Measurements from ENCODE around the gene MIPOL1. TPM values are rescaled to one million over a fixed set of nuclear protein-coding genes. Genes with fewer than 3 reads are reported as not detected.

The MIPOL1 gene
- total and polyA plus RNA-seq, 7 donors, result 1.2 to 21.6 (median 11.7) TPM

DNA sequence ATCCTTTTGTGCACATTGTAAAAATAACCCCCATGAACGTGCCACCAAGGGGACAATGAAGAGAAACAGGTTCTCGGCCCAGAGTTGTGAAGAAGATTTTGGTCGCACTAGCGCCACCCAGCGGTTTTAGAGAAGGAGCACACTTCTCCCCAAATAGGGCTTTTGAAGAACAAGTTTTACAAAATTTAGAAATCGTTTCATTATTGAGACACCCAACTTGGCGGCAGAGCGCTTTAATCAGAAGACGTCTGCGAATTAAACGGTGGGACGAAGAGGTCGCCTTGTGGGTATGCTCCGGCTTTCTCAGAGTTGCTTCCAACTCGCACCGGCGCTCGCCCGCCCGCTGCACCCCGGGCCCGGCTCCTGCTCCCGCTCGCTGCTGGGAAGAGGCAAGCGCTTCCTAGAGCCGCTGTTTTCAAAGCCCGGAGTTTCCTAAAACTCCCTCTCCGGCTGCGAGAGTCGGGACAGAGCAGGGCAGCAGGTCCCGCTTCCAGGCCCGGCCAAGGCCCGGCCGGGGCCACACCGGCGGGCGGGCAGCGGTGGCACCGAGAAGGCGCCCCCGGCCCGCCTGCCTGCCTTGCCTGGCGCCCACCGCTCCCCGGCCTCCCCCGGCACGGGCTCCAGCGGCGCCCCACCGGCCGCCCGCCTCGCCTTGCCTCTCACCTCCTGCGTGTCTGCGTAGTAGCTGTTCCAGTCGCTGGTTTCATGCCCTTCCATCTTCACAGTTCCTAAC is 396.7 kb downstream of the MIPOL1 start:
- Histone ChIP-seq H3K4me1 (peaks cover 0 to 51% (median 39%) of the 10 kb centered on the region in 4 donors), H3K9me3 (no peaks in the 10 kb centered on the region), H3K4me3 (peak overlapping the region in 3 of 4 donors; percentile 34 to 40 (median 37)), H3K27ac (no peak overlapping the region), H3K36me3 (no peaks in the 10 kb centered on the region), H3K27me3 (peaks cover 77 to 98% (median 97%) of the 10 kb centered on the region in 3 donors)
- TF ChIP-seq EP300 (IDR thresholded peaks at IDR 0.05), result no peak
- TF ChIP-seq POLR2AphosphoS5 (IDR thresholded peaks at IDR 0.05), result peak in 1 of 4 donors; percentile 45
- TF ChIP-seq, protein P1, sequence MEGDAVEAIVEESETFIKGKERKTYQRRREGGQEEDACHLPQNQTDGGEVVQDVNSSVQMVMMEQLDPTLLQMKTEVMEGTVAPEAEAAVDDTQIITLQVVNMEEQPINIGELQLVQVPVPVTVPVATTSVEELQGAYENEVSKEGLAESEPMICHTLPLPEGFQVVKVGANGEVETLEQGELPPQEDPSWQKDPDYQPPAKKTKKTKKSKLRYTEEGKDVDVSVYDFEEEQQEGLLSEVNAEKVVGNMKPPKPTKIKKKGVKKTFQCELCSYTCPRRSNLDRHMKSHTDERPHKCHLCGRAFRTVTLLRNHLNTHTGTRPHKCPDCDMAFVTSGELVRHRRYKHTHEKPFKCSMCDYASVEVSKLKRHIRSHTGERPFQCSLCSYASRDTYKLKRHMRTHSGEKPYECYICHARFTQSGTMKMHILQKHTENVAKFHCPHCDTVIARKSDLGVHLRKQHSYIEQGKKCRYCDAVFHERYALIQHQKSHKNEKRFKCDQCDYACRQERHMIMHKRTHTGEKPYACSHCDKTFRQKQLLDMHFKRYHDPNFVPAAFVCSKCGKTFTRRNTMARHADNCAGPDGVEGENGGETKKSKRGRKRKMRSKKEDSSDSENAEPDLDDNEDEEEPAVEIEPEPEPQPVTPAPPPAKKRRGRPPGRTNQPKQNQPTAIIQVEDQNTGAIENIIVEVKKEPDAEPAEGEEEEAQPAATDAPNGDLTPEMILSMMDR (IDR thresholded peaks at IDR 0.05), result peak in 2 of 4 experiments; percentile 19 to 41
- 1 to 2% methylated on average over 56 of the region's 56 CpGs for WGBS, 2 donors
- DNase-seq, result no peak
- intact Hi-C loops (cut with DNase I), result no loop called here

DNA sequence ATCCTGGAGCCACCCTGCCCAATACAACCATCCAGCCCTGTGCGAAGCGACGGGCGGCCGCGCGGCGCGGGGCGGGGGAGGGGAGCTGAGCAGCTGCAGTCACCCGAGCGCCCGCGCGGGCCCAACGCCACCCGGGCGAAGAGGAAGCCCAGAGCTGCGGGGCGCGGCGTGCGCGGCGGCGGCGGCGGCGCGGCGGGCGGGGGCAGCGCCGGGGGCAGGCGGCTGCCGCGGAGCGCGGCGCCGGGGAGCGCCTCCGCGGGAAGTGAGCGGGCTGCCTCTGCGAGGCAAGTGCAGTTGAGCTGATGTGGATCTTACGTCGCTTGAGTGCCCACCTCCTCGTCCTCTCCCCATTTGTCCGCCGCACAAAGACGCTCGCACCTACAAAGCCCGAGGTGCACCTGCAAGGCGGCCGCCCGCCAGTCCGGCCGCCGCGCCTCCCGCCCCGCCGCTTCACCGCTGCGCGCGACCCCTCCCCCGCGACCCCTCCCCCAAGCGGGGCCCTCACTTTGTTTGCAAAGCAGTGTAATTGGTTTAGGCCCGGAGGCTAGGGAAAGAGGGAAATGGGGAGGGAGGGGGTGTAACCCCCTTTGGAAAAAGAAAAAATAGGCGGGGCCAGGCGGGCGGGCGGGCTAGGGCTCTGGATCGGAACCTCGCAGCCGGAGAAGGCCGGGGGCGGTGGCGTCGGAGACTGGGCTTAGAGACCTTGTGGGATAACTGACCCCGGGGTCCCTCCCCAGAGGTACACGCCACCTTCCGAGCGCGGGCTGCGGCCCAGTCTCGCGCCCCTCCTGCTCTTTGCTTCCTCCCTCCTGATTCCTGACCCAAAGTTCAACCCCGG is 397.5 kb downstream of the MIPOL1 start, which contains the start of the genes FOXA1 and TTC6:
TSS of gene FOXA1 (minus strand) at position 279 of the 838 bp plus-strand sequence. CDS start at position 2, 277 bp downstream.
TSS of gene TTC6 (plus strand) at position 659 of the 838 bp plus-strand sequence. CDS start 26,436 bp downstream, outside the sequence.
- Histone ChIP-seq H3K36me3 (no peaks in the 10 kb centered on the region), H3K4me1 (peaks cover 0 to 57% (median 47%) of the 10 kb centered on the region in 4 donors), H3K27ac (peak within 1 kb of the TSS in 1 of 4 donors; percentile 23), H3K27me3 (peaks cover 85 to 98% (median 97%) of the 10 kb centered on the region in 3 donors), H3K9me3 (no peaks in the 10 kb centered on the region), H3K4me3 (peak within 1 kb of the TSS in 3 of 4 donors; percentile 34 to 40 (median 37))
- TF ChIP-seq EP300 (IDR thresholded peaks at IDR 0.05) (no peak), POLR2A (IDR thresholded peaks at IDR 0.05) (no peak), POLR2AphosphoS5 (IDR thresholded peaks at IDR 0.05) (no peak)
- TF ChIP-seq, protein P1 (IDR thresholded peaks at IDR 0.05), result no peak
- WGBS, 2 donors, result 1 to 2% methylated on average over 92 of the region's 92 CpGs
- intact Hi-C loops (cut with DNase I), result no loop called here
- DNase-seq, result no peak

- TF ChIP-seq POLR2AphosphoS5 (IDR thresholded peaks at IDR 0.05), result peak in 2 of 4 donors; percentile 32 to 46
- TF ChIP-seq, protein P1 (IDR thresholded peaks at IDR 0.05), result no peak
- TF ChIP-seq EP300 (IDR thresholded peaks at IDR 0.05), result no peak
- peak in 1 of 2 donors; percentile 28 for TF ChIP-seq POLR2A (IDR thresholded peaks at IDR 0.05)
- 1 to 3% methylated on average over 46 of the region's 46 CpGs for WGBS, 2 donors
- intact Hi-C loops (cut with DNase I), result no loop called here
- no peak for DNase-seq
- H3K4me1 ChIP-seq, result peaks cover 0 to 57% (median 47%) of the 10 kb centered on the region in 4 donors
- H3K27ac ChIP-seq, result peak overlapping the region in 1 of 4 donors; percentile 23
- H3K9me3 ChIP-seq, result no peaks in the 10 kb centered on the region
- H3K36me3 ChIP-seq, result no peaks in the 10 kb centered on the region
- peak overlapping the region in 3 of 4 donors; percentile 34 to 40 (median 37) for H3K4me3 ChIP-seq
- H3K27me3 ChIP-seq, result peaks cover 83 to 98% (median 97%) of the 10 kb centered on the region in 3 donors
These were observed 398.3 kb downstream of the MIPOL1 start for GRCh38 chr14:37595809-37596621.

GRCh38 chr14:37596790-37597472 is 399.2 kb downstream of the MIPOL1 start:
- intact Hi-C loops (cut with DNase I), result no loop called here
- no peaks in the 10 kb centered on the region for H3K36me3 ChIP-seq
- no peak for DNase-seq
- WGBS, 2 donors, result 3 to 6% methylated on average over 7 of the region's 7 CpGs
- H3K27ac ChIP-seq, result no peak overlapping the region
- H3K27me3 ChIP-seq, result peaks cover 78 to 98% (median 97%) of the 10 kb centered on the region in 3 donors
- peaks cover 0 to 50% (median 45%) of the 10 kb centered on the region in 4 donors for H3K4me1 ChIP-seq
- H3K9me3 ChIP-seq, result no peaks in the 10 kb centered on the region
- no peak for TF ChIP-seq POLR2A (IDR thresholded peaks at IDR 0.05)
- H3K4me3 ChIP-seq, result no peak overlapping the region
